Mucosa of rectum (tissue), 2 donors: ENCODE data around the gene ME3.
A peak's percentile ranks its signal among the peaks of the same experiment; 100 is the strongest.

ENCODE experiments used
- H3K27ac ChIP-seq, 2 donors: one replicate each; pipeline ENCODE4 v1.7.0; 2013; ENCODE audit warnings: inconsistent platforms in 2 of 2, low read depth in 2 of 2, low read length in 2 of 2
- H3K27me3 ChIP-seq, 2 donors: one replicate each; pipeline ENCODE4 v1.7.0; 2013; ENCODE audit warnings: low read length in 2 of 2; ENCODE audit not compliant: control insufficient read depth in 2 of 2, insufficient read depth in 2 of 2
- H3K36me3 ChIP-seq, 2 donors: one replicate each; pipeline ENCODE4 v1.7.0; 2013; ENCODE audit warnings: low read length in 2 of 2; ENCODE audit not compliant: control insufficient read depth in 2 of 2, insufficient read depth in 2 of 2
- H3K4me1 ChIP-seq, 2 donors: one replicate each; pipeline ENCODE4 v1.7.0; 2013; ENCODE audit warnings: low read length in 2 of 2, mild to moderate bottlenecking in 1 of 2; ENCODE audit not compliant: control insufficient read depth in 2 of 2, insufficient read depth in 2 of 2
- H3K4me3 ChIP-seq, 2 donors: one replicate each; pipeline ENCODE4 v1.7.0; 2013; ENCODE audit warnings: low read length in 2 of 2
- H3K9ac ChIP-seq, 2 donors: one replicate each; pipeline ENCODE4 v1.7.0; 2013; ENCODE audit warnings: low read length in 2 of 2, low read depth in 1 of 2, mild to moderate bottlenecking in 1 of 2
- H3K9me3 ChIP-seq, 2 donors: one replicate each; pipeline ENCODE4 v1.7.0; 2013; ENCODE audit warnings: low read length in 2 of 2; ENCODE audit not compliant: control insufficient read depth in 2 of 2
- donor health status: healthy.
- donor health status: Normal muscosa, but diverticular disease.

Gene ME3

DNA sequence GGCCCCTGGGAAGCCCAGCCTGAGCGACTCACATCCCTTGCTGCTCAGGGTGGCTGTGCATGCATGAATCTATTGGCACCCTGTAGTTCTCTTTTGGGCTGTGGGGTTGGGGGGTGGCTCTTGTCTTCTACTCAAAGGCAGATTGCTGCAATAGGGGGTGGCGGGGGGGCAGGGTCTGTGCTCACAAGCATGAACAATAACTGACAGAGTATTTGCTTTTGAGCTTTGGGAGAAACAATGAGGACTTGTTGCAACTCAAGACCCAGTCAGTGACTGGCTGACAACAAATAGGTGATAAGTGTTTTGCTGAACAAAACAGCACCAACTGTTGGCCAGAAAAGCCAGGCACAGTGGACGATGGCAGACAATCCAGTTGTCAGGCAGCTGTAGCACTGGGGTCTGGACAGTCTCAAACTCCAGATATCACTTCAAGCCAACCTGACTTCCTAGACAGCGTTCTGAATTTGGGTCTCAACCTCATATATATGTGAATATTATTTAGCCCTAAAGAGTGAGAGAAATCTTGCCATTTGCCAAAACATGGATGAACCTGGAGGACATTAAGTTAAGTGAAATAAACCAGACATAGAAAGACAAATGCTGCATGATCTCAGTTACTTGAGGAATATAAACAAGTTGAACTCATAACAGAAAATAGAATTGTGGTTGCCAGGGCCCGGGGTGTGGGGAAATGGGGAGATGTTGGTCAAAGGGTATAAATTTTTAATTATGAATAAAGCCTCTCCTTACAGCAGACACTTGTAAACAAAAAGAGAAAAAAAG is 61.7 kb downstream of the ME3 start:
- Histone ChIP-seq H3K36me3 (no peaks in the 10 kb centered on the region), H3K9me3 (no peaks in the 10 kb centered on the region), H3K4me1 (peaks cover 2 to 3% of the 10 kb centered on the region in 2 donors), H3K27me3 (no peaks in the 10 kb centered on the region), H3K9ac (no peak overlapping the region), H3K4me3 (no peak overlapping the region), H3K27ac (no peak overlapping the region)

DNA sequence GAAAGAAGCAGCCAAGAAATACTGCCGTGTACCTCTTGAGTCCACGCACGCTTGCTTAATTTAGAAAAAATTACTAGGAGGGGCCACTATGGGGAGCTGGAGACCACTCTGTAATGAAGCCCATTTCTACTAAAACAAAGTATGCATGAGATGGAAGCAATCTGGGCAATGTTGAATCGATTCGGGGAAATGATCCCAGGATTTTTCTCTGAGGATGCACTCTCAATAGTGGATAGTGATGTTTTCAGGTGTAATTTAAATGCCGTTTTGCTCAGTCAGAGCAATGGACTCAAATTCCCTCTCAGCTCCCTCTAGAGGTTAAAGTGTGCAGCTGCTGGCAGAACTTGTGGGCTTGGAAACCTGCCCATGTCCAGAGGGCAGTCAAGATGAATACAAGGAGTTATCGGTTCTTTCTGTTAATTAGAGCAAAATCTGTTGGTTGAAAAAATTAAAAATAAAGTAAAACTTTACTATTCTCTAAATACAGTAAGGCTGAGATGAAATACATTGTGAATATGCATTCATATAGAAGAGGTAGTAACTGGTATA is 64.1 kb downstream of the ME3 start:
- no peak overlapping the region for H3K27ac ChIP-seq
- H3K36me3 ChIP-seq, result no peaks in the 10 kb centered on the region
- H3K27me3 ChIP-seq, result no peaks in the 10 kb centered on the region
- no peaks in the 10 kb centered on the region for H3K9me3 ChIP-seq
- H3K4me1 ChIP-seq, result peaks cover 2 to 3% of the 10 kb centered on the region in 2 donors
- H3K9ac ChIP-seq, result no peak overlapping the region
- peak overlapping the region in 1 of 2 donors; percentile 5 for H3K4me3 ChIP-seq

DNA sequence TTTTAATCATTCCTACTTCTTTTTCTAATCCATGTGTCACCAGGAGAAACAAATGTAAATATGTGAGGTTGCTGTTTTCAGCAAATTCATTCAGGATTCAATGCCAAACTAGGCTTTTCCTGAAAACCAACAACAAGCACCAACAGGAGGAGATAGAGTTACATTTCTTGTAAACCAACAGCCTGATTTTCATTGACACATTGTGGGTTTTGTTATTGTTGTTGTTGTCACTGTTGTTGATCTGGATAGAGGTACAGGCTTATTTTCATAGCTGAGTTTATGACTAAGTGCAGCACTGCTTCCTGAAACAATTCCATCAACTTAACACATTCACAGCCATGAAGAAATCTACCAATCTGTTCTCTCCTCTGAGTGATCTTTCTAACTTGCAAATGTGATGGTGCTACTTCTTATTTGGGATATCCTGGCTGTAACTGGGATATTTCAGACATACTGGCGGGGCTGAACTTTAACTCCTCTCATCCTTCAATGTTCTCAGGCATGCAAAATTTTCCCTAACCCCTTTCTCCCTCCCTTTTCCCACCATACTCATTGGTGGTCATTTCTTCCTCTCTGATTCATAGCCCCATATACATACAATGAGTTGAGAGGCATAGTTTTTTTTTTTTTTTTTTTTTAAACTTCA is 65.5 kb downstream of the ME3 start:
- Histone ChIP-seq H3K9ac (no peak overlapping the region), H3K4me1 (peaks cover 2 to 3% of the 10 kb centered on the region in 2 donors), H3K9me3 (no peaks in the 10 kb centered on the region), H3K4me3 (no peak overlapping the region), H3K27ac (no peak overlapping the region), H3K27me3 (no peaks in the 10 kb centered on the region), H3K36me3 (no peaks in the 10 kb centered on the region)

DNA sequence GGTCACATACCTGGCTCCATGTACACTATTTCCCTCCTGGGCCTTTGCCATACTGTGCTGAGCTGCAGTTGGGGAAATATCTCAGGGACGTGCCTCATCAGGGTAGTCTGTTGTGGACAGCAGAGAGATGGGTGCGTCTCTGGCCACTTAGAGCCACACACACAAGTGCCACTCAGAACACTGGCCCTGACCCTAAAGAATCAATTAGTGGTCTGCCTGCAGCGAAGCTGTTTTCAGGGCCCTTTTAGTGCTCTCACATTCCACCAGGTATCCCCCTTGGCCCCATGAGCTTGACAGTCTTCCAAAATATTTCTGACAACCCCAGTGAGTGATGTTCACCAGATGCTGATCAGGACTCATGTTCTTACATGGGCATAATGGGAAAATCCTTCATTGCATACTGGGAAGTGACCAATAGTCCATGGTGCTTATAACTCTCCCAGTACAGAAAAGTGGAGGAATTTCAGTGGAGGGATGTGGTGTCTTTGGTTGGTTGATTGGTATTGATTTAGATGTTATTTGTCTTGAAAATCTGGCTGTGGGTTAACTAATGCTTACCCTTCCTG is 66.1 kb downstream of the ME3 start:
- H3K27me3 ChIP-seq, result no peaks in the 10 kb centered on the region
- H3K36me3 ChIP-seq, result no peaks in the 10 kb centered on the region
- H3K4me1 ChIP-seq, result peaks cover 2 to 3% of the 10 kb centered on the region in 2 donors
- no peak overlapping the region for H3K27ac ChIP-seq
- H3K4me3 ChIP-seq, result no peak overlapping the region
- no peaks in the 10 kb centered on the region for H3K9me3 ChIP-seq
- H3K9ac ChIP-seq, result no peak overlapping the region

DNA sequence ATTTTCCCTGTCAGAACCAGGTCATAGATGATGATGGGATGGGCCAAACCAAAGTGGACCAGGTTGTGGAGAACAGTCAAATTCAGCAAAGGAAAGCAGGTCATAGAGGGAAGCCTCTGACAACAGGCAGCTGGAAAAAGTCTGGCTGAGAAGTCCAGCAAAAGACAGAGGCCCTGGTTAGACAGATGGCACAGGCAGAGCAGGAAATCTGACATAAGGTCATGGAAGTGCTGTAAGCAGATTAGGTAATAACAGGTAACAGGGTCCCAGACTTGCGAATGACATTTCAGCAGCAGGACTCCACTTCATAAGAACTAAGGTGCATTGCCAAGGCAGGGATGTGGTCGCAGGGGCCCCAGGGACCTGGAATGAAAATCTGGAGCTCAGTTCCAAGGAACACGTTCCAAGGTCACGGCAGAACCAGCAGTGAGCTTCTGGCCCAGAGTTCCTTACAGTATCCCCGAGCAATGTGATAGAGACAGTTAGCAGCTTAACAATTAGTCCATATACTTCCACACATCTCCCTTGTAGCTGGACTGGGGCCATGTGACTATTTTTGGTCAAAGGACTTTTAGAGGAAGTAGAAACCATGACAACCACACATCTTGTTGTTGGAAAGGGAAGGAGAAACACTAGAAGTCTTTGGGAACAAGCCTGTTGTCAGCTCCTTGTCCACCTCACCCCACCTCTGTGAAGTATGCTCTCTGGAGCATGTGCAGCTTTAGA is 75.4 kb downstream of the ME3 start:
- H3K9ac ChIP-seq, result no peak overlapping the region
- H3K27ac ChIP-seq, result no peak overlapping the region

DNA sequence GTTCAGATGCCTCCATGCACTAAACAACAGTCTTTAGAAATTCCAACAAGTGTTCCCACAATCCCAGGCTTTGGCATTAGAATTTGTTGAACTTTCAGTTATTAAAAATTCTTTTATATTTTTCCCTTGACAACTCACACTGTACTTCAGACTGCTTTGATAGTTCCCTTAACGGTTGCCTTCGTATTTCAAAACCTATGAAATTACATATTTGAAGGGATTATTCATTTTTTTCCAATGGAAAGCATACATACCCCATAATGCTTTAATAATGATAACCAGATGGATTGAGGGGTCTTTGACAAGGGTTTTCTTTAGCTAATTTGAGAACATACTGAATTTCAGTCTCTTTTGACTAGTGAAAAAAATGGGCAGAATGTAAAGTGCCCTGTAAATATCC is 76.5 kb downstream of the ME3 start:
- no peak overlapping the region for H3K9ac ChIP-seq
- H3K27ac ChIP-seq, result no peak overlapping the region
- H3K9me3 ChIP-seq, result no peaks in the 10 kb centered on the region
- no peaks in the 10 kb centered on the region for H3K36me3 ChIP-seq
- H3K4me3 ChIP-seq, result no peak overlapping the region
- H3K27me3 ChIP-seq, result no peaks in the 10 kb centered on the region
- H3K4me1 ChIP-seq, result peaks cover 4 to 14% of the 10 kb centered on the region in 2 donors

More for the DNA sequence above, 75.4 kb downstream of the ME3 start:
- no peaks in the 10 kb centered on the region for H3K36me3 ChIP-seq
- no peaks in the 10 kb centered on the region for H3K9me3 ChIP-seq
- H3K4me3 ChIP-seq, result no peak overlapping the region
- H3K4me1 ChIP-seq, result peaks cover 4 to 14% of the 10 kb centered on the region in 2 donors
- H3K27me3 ChIP-seq, result no peaks in the 10 kb centered on the region

DNA sequence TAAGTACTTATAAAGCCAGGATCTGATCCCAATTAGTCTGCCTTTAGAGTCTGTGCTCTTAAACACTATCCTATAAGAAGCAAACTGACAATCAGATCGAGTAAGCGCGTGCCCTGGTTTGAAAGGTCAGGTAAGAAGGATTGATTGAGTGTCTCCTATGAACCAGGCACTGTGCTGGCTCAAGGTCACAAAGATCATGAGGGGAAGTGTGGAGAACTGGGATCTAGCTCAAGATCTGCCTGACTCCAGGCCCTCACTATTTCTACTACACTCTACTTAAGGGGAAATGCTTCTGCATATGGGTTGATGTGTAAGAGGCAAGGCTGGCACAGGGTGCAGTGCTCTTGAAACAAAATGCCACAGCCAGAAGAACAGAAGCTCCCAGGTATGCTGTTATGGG is 77.0 kb downstream of the ME3 start:
- H3K27me3 ChIP-seq, result no peaks in the 10 kb centered on the region
- no peak overlapping the region for H3K27ac ChIP-seq
- H3K9me3 ChIP-seq, result no peaks in the 10 kb centered on the region
- no peak overlapping the region for H3K9ac ChIP-seq
- peaks cover 4 to 14% of the 10 kb centered on the region in 2 donors for H3K4me1 ChIP-seq
- no peak overlapping the region for H3K4me3 ChIP-seq
- H3K36me3 ChIP-seq, result no peaks in the 10 kb centered on the region

DNA sequence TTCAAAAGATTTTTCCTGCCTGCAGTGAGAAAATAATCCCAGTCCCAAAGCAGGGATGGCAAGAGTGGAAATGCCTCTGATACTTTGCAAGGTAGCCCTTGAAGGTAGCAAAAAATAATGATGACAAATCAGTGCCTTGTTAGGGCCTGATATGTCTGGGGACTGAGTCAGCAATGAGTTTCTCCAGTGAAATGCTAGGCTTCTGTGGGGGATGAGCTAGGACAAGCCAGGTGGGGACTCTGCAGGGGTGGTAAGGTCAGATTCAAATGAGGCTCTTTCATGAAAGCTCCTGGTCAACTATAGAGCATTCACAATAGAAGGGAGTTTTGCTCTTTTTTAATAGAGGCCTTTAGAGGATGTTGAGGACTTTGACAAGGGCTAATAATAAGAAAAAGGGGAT is 77.7 kb downstream of the ME3 start:
- Histone ChIP-seq H3K9ac (no peak overlapping the region), H3K4me1 (peaks cover 4 to 14% of the 10 kb centered on the region in 2 donors), H3K36me3 (no peaks in the 10 kb centered on the region), H3K9me3 (no peaks in the 10 kb centered on the region), H3K27ac (no peak overlapping the region), H3K4me3 (no peak overlapping the region), H3K27me3 (no peaks in the 10 kb centered on the region)

DNA sequence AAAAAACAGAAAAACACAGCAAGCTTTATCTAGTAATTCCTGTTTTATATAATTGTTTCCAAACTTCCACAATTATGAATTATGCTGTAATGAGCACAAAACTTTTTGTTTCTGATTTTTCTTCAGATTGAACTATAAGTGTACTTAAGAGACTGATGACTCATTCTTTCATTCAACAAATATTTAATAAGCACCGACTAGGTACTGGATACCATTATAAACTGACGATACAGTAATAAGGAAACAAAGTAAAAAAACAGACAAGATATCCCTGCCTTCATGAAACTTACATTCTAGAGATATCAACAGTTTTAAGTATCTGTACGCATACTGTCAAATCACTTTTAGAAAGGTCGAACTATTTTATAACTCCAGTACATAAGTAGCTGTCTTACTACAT is 78.6 kb downstream of the ME3 start:
- H3K9ac ChIP-seq, result no peak overlapping the region
- no peaks in the 10 kb centered on the region for H3K36me3 ChIP-seq
- H3K9me3 ChIP-seq, result no peaks in the 10 kb centered on the region
- no peak overlapping the region for H3K4me3 ChIP-seq
- H3K27ac ChIP-seq, result peak overlapping the region in 1 of 2 donors; percentile 86
- H3K4me1 ChIP-seq, result peaks cover 4 to 14% of the 10 kb centered on the region in 2 donors
- H3K27me3 ChIP-seq, result no peaks in the 10 kb centered on the region
